HG02571 (cell line): ENCODE results near the gene ADORA1.

Experiments used
- ATAC-seq: cut with Tn5 transposase; IDR thresholded peaks from one replicate; pipeline ENCODE4 v1.9.1; 2021; ENCODE audit warnings: mild to moderate bottlenecking, moderate library complexity; ENCODE audit not compliant: unreplicated experiment

ADORA1 gene

GRCh38 chr1:203127666-203128430, at the start of gene ADORA1:
TSS of gene ADORA1 (plus strand) at chr1:203127726. CDS start at chr1:203128842, 1,116 bp downstream.
- ATAC-seq: no peak

GRCh38 chr1:203077956-203078355, 49.6 kb upstream of the ADORA1 start:
- ATAC-seq: no peak

- no peak for ATAC-seq
Observed at GRCh38 chr1:203078478-203078877, 49.0 kb upstream of the ADORA1 start.

- ATAC-seq: no peak
Observed at GRCh38 chr1:203080456-203080855, 47.1 kb upstream of the ADORA1 start.

GRCh38 chr1:203081465-203082230, 45.9 kb upstream of the ADORA1 start:
- no peak for ATAC-seq

- ATAC-seq: no peak
Observed at GRCh38 chr1:203082231-203082505, 45.4 kb upstream of the ADORA1 start.

GRCh38 chr1:203082571-203083462, 44.7 kb upstream of the ADORA1 start:
- ATAC-seq: no peak

GRCh38 chr1:203083463-203083921, 44.0 kb upstream of the ADORA1 start:
- no peak for ATAC-seq

- ATAC-seq: no peak
Observed at GRCh38 chr1:203084588-203085527, 42.7 kb upstream of the ADORA1 start.

- ATAC-seq: no peak
Observed at GRCh38 chr1:203085528-203086406, 41.8 kb upstream of the ADORA1 start, which contains the start of gene MYOG. TSS of gene MYOG (minus strand) at chr1:203086012. CDS start at chr1:203085961, 51 bp downstream.

- no peak for ATAC-seq
Observed at GRCh38 chr1:203086992-203087763, 40.3 kb upstream of the ADORA1 start.

GRCh38 chr1:203088441-203088840, 39.1 kb upstream of the ADORA1 start:
- no peak for ATAC-seq

- ATAC-seq: no peak
Observed at GRCh38 chr1:203089001-203089650, 38.4 kb upstream of the ADORA1 start.

- ATAC-seq: no peak
Observed at GRCh38 chr1:203089651-203090045, 37.9 kb upstream of the ADORA1 start.

- no peak for ATAC-seq
Observed at GRCh38 chr1:203090421-203091198, 36.9 kb upstream of the ADORA1 start.

- no peak for ATAC-seq
Observed at GRCh38 chr1:203091199-203091477, 36.4 kb upstream of the ADORA1 start.

- no peak for ATAC-seq
Observed at GRCh38 chr1:203091761-203092330, 35.7 kb upstream of the ADORA1 start.
